ENCODE results near the gene CLEC4M.
"Not testable (repeated sequence)": the region's sequence is repeated elsewhere in the genome, so short reads cannot be mapped to it uniquely, and the experiment has no call there.

The CLEC4M gene

GRCh38 chr19:7806876-7807275, 43.8 kb downstream of the CLEC4M start:
- no peak for DNase-seq (ENCODE audit: low read depth in 1 of 2, low spot score in 1 of 2)

DNA sequence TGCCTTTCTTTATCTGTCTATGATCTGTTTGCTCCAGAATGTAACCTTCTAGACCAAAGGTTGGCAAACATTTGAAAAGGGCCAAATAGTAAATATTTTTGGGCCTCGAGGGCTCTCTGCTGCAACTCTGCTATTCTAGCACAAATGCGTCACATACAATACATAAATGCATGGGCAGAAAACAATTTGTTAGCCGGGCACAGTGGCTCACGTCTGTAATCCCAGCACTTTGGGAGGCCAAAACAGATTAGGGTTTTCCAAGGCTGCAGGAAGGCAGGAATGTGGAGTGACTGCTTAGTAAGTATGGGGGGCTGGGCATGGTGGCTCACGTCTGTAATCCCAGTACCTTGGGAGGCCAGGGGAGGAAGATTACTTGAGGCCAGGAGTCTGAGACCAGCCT, 45.1 kb downstream of the CLEC4M start:
- no peak for DNase-seq (ENCODE audit: low read depth in 1 of 2, low spot score in 1 of 2)

GRCh38 chr19:7811989-7812388, 48.9 kb downstream of the CLEC4M start:
- DNase-seq (ENCODE audit: low read depth in 1 of 2, low spot score in 1 of 2), result no peak

DNA sequence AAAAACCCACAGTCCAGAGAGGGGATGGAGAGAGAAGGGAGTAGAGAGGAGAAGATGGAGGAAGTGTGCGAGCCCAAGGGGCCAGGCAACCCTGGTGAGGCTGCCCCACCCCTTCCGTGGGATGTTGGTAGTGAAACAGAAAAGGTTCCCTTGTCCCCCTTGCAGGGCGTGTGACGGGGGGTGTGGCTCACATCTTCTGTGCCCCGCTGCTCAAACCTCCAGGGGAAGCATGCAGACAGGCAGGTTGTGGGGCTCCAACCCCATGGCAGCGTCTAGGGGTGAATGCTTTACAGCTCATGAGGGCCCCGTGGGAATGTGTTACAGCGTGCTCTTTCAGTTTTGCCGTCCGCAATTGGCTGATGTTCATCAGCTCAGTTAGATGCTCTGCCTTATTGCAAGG, 52.3 kb downstream of the CLEC4M start:
- DNase-seq (ENCODE audit: low read depth in 1 of 2, low spot score in 1 of 2), result no peak

DNA sequence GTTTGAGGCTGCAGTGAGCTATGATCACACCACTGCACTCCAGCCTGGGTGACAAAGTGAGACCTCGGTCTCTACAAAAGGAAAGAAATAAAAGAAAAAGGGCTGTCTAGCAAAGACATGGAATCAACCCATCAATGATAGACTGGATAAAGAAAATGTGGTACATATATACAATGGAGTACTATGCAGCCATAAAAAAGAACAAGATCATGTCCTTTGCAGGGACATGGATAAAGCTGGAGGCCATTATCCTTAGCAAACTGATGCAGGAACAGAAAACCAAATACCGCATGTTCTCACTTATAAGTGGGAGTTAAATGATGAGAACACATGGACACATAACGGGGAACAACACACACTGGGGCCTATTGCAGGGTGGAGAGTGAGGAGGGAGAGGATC, 53.0 kb downstream of the CLEC4M start:
- not testable (repeated sequence) for DNase-seq (ENCODE audit: low read depth in 1 of 2, low spot score in 1 of 2)

- no peak for DNase-seq (ENCODE audit: low read depth in 1 of 2, low spot score in 1 of 2)
These were observed 54.8 kb downstream of the CLEC4M start for GRCh38 chr19:7817801-7818200.

DNA sequence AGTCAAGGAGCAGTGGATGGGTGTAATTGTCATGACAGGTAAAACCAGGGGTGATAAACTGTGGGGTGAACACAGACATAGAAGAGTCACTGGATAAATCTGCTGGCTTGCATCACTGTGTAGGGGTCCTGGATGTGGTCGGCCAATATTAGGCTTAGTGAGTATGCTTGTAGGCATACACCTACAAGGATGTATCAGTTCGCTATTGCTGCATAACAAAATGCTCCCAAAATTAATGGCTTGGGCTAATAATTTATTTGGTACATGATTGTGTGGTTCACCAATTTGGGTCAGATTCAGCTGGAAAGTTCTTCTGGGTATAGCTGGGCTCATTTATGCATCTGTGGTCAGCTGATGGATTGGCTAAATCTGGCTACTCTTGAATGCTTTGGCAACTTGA, 55.8 kb downstream of the CLEC4M start:
- DNase-seq (ENCODE audit: low read depth in 1 of 2, low spot score in 1 of 2), result no peak
